Dendritic cell treated with granulocyte-macrophage colony-stimulating factor and Interleukin-4, amounts not matched to agents 40 ng/mL and 50 ng/mL, for 4 days (primary cell): ENCODE measurements around the gene SLC6A6.

Experiments
- H3K27ac Mint-ChIP-seq: one replicate; pipeline ENCODE4 v1.8.0; 2022; ENCODE audit warnings: mild to moderate bottlenecking, mixed read lengths
- H3K27me3 Mint-ChIP-seq: one replicate; pipeline ENCODE4 v1.8.0; 2022; ENCODE audit warnings: mild to moderate bottlenecking, mixed read lengths
- H3K36me3 Mint-ChIP-seq: one replicate; pipeline ENCODE4 v1.8.0; 2022; ENCODE audit warnings: low read depth, mixed read lengths
- H3K4me1 Mint-ChIP-seq: one replicate; pipeline ENCODE4 v1.8.0; 2022; ENCODE audit warnings: low read depth, mixed read lengths
- H3K4me3 Mint-ChIP-seq: one replicate; pipeline ENCODE4 v1.8.0; 2022; ENCODE audit warnings: mild to moderate bottlenecking, moderate library complexity, mixed read lengths
- H3K9me3 Mint-ChIP-seq: one replicate; pipeline ENCODE4 v1.8.0; 2022; ENCODE audit warnings: mixed read lengths
- intact Hi-C: fragments of 100-400 bp; cut with micrococcal nuclease; formaldehyde crosslinking; loops from one replicate; pipeline ENCODE4 v1.15.0; 2022

Gene SLC6A6

DNA sequence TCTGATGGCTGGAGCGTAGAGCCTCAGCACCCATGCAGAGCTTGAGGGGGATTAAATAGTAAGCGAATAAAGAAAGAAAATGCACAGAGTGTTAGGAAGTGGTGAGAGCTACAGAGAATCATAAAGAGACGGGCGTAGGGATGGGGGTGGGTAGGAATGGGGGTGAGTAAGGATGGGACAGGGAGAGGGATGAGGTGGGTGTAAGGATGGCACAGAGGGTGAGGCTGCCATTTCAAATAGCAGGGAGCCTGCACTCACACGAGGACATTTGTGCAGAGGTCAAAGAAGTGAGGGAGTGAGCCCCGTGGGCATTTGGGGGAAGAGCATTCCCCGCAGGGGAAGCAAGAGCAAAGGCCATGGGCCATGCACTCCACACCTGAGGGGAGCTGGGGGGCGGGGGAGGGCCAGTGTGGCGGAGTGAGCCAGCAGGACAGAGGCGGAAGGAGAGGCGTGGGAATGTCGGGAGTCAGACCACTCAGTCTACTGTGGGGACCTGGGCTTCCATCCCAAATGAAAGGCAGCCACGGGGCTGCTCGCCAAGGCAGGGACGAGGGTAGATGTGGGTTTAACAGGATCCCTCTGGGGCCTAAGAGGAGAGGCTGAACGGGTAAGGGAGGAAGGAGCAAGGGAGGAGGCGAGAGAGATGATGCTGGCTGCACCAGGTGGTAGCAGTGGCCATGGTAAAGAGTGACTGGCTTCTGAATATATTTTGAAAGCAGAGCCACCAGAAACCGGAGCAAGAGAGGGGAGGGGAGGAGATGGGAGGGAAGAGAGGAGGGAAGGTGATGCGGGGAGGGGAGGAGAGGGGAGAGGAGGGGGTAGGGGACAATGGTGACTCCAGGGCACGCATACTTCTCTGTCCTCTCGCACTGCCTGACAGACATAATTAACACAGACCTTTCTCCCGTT, 35.2 kb upstream of the SLC6A6 start:
- Mint-ChIP-seq H3K9me3 (no peaks in the 10 kb centered on the region), H3K27ac (peak overlapping the region; percentile 35)

DNA sequence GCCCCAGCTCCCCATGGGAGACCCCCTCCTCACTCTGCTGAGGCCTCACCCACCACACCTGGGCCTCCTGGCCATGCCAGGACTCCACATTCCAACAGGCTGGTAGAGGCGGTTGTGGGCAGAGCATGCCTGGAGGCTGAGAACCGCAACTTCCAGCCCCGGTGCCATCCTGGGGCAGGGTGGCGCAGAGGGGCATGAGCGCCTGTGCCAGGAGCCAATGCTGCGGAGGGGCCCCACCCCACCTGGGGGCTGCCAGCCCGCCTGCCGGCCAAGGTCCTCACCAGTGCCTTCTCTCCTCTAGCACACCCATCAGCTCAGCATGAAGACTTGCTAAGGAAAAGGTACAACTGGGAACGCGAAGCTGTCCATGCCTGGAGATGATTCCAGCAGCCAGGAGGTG, 34.3 kb upstream of the SLC6A6 start:
- H3K4me3 Mint-ChIP-seq: no peak overlapping the region
- peaks cover 26% of the 10 kb centered on the region for H3K27me3 Mint-ChIP-seq
- no peaks in the 10 kb centered on the region for H3K9me3 Mint-ChIP-seq
- intact Hi-C loops: no loop called here
- H3K27ac Mint-ChIP-seq: no peak overlapping the region
- H3K36me3 Mint-ChIP-seq: no peaks in the 10 kb centered on the region
- H3K4me1 Mint-ChIP-seq: peaks cover 80% of the 10 kb centered on the region

More for the DNA sequence above, 35.2 kb upstream of the SLC6A6 start:
- Mint-ChIP-seq H3K4me3 (no peak overlapping the region), H3K27me3 (peaks cover 30% of the 10 kb centered on the region), H3K36me3 (no peaks in the 10 kb centered on the region), H3K4me1 (peaks cover 70% of the 10 kb centered on the region)
- intact Hi-C loops: no loop called here

DNA sequence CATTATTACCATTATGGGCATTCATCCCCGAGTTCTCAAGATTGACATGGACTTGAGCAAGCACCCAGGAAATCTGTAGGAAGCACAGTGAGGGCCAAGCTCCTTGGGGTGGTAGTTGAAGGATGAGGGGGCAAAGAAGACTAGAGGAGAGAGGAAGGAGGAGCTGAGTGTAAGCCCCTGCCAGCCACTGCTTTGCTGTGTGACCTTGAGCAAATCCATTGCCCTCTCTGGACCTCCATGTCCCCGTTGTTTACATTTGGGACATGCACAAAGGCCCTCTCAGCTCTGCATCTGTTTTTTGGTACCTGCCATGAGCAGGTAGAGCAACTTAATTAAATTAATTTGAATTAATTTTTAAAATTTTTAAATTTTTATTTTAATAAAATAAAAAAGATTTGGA, 33.5 kb upstream of the SLC6A6 start:
- H3K27ac Mint-ChIP-seq: peak overlapping the region; percentile 61
- intact Hi-C loops: no loop called here
- peaks cover 24% of the 10 kb centered on the region for H3K27me3 Mint-ChIP-seq
- no peaks in the 10 kb centered on the region for H3K9me3 Mint-ChIP-seq
- H3K36me3 Mint-ChIP-seq: no peaks in the 10 kb centered on the region
- H3K4me3 Mint-ChIP-seq: no peak overlapping the region
- H3K4me1 Mint-ChIP-seq: peaks cover 80% of the 10 kb centered on the region

DNA sequence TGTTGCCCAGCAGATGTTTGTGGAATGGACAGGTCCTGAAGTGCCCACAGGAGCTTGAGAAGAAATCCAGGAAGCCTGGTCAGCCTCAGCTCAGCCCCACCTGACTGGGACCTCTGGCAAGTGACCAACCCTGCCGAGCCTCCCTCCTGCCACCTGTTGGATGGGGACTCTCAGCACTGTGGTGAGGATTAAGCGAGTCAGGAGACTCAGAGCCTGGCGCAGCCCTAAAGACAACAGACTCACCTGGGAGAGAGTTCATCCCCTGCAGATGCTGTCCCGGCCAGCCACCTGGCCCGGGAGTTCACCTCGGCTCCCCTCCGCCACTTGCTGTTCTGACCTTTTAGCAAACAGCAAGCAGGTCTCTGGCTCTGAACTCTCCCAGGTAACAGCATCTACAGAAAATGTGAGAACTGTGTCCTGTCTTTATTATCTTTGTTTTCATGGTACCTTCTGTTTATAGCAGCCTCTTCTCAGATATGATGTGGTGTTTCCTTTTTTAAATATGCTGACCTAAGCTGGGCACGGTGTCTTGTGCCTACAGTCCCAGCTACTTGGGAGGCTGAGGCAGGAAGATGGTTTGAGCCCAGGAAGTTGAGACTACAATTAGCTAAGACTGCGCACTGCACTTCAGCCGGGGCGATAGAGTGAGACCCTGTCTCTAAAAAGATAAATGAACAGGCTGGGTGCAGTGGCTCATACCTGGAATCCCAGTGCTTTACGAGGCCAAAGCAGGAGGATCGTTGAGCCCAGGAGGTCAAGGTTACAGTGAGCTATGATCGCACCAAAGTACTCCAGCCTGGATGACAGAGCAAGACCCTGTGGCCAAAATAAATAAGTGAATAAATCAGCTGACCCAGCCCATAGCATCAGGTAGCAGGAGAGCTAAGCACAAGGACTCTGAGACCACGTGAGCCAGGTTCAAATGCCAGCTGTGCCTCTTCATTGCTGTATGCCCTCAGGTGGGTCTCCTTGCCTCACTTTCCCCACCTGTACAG, 32.4 kb upstream of the SLC6A6 start:
- no peaks in the 10 kb centered on the region for H3K9me3 Mint-ChIP-seq
- intact Hi-C loops: no loop called here
- peaks cover 80% of the 10 kb centered on the region for H3K4me1 Mint-ChIP-seq
- H3K27me3 Mint-ChIP-seq: peaks cover 22% of the 10 kb centered on the region
- H3K36me3 Mint-ChIP-seq: no peaks in the 10 kb centered on the region
- no peak overlapping the region for H3K4me3 Mint-ChIP-seq
- peak overlapping the region; percentile 83 for H3K27ac Mint-ChIP-seq

DNA sequence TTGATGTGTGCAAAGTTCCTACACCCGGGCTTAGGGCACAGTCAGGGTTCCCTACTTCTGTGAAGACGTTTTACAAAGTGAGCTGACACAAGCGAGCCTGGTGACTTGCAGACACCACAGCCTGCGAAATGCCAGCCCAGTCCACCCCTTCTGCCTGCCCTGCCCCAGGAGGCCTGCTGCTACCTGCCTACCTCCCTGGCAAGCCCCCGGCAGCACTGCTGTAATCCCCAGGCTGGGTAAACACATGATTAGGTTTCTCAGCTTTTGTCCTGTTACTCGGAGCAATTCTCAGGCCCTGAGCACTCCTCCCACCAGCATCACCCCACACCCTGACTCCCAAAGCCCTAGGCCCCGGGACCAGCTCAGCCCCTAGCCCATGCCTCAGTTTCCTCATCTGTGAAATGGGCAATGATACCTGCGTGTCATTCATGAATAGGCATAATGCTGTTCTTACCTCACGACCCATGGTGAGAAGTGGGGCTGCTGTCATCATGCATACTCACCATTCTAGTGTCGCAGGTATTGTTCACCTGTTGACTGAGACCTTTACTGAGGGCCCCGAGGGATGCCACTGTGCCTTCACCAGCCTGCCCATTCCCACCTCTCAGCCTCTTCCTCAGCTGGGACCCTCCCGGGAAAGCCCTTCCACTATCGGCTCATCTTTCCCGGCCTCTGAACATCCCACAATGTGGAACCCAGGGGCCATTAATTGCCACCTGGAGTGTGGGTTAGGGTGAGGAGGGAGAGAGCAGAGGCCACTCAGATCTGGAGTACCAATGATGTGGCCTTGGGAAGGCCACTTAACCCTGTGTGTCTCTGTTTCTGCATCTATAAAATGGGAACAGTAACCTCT, 31.5 kb upstream of the SLC6A6 start:
- Mint-ChIP-seq H3K4me1 (peaks cover 79% of the 10 kb centered on the region), H3K9me3 (no peaks in the 10 kb centered on the region), H3K36me3 (no peaks in the 10 kb centered on the region), H3K27ac (peak overlapping the region; percentile 83), H3K27me3 (peaks cover 20% of the 10 kb centered on the region), H3K4me3 (no peak overlapping the region)
- intact Hi-C loops: no loop called here

DNA sequence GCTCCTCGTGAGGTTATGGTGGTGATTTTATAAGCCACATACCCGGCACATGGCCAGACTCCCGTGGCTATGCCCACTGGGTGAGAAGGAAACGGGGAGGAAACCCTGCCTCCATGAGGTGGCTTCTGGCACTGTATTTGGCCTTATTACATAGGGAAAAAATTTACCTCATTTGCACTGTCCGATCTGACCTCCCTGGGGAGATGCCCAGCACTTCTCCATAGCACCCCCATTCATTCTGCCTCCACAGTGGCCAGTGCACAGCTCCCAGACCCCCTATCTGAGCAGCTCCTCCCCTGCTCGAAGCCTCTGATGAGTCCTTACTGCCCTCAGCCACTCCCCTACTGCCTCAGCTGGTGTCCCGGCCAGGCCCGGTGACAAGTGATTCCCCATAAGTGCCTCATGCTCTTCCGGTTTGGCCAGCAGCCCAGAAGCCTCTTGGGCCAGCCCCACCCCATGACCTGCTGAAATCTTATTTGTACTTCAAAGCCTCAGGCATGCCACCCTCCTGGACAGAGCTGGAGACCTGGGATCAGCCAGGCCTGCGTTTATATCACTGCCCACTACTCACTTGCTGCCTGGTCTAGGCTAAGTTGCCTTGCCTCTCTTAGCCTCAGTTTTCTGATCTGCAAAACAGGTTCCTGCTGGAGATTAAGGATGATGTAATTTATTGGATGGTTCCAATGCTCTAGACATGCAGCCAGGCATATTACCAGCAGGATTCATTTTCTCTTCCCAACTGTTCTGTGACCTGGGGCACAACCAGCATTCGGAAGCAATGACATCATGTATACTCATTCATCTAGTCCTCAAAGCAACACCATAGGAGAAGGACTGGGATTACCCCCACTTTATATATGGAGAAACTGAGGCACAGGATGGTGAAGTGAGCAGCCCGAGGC, 30.6 kb upstream of the SLC6A6 start:
- Mint-ChIP-seq H3K36me3 (no peaks in the 10 kb centered on the region), H3K27ac (peak overlapping the region; percentile 83), H3K27me3 (peaks cover 13% of the 10 kb centered on the region), H3K4me3 (peak overlapping the region; percentile 18), H3K4me1 (peaks cover 76% of the 10 kb centered on the region), H3K9me3 (no peaks in the 10 kb centered on the region)
- intact Hi-C loops: no loop called here

DNA sequence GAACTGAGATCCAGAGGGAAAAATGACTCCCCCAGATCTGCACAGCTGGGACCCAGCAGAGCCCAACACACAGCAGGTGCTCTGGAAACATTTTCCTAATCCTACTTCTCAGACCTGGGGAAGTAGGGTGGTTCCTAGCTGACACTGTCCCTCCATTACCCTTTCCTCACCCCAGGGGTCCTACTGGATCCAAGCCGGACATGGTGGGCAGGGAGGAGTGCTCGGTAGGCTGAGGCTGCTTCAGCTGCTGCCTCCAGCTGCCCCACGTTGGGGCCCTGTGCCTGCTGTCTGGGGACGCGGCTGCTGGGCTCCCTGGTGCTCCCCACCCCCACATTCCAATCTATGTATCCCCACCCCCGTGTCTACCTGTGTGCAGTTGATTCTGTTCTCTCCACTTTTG, 29.8 kb upstream of the SLC6A6 start:
- H3K27me3 Mint-ChIP-seq: peaks cover 7% of the 10 kb centered on the region
- H3K27ac Mint-ChIP-seq: peak overlapping the region; percentile 83
- peaks cover 80% of the 10 kb centered on the region for H3K4me1 Mint-ChIP-seq
- peak overlapping the region; percentile 0 for H3K4me3 Mint-ChIP-seq
- H3K9me3 Mint-ChIP-seq: no peaks in the 10 kb centered on the region
- intact Hi-C loops: no loop called here
- H3K36me3 Mint-ChIP-seq: no peaks in the 10 kb centered on the region

DNA sequence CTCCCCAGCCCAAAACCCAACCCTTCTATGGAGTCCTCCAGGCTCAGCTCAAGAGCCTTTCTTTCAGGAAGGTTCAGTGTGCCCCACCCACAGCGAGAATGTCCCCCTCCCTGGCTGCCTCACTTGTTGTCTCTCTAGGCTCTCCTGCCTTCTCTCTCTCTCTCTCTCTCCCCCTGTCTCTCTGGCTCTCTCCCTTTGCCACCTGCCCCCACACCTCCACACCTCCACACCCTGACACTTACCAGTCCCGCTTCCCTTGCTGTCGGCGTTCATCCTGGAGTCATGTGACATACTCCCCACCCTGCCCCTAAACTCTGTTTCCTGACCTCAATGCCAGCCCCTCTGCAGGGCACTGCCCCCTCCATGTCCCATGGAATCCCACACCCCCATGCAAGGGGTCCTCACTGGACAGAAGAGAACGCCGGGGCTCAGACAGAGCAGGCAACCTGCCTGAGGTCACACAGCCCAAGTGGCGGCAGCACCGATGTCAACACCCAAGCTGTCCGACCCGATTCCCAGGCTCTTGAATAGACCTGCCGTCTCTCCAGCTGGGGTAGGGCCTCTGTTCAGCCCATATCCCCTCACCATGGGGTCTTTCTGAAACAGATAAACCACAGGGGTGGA, 28.5 kb upstream of the SLC6A6 start:
- Mint-ChIP-seq H3K36me3 (no peaks in the 10 kb centered on the region), H3K27me3 (no peaks in the 10 kb centered on the region), H3K4me1 (peaks cover 93% of the 10 kb centered on the region), H3K27ac (peak overlapping the region; percentile 49), H3K9me3 (no peaks in the 10 kb centered on the region), H3K4me3 (no peak overlapping the region)
- intact Hi-C loops: no loop called here

DNA sequence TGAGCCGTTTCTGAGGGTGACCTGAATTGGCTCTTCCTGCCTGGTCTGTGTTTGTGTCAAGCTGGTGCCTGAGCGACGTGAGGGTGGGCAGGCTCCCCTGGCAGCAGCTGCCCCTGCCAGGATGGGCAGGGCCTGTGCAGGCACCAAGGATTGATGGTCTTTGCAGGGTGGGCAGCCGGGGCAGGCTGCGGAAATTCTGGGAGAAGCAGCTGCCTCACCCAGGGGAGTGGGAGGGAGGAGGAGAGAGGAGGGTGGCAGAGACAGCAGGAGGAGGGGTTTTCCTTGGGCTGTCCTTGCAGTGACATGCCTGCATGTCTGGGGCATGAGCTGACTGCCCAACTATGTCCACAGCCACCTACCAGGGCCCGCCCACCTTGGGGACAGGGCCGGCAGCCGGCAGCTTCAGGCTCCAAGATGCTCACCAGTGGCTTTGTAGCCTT, 27.9 kb upstream of the SLC6A6 start:
- peak overlapping the region; percentile 49 for H3K27ac Mint-ChIP-seq
- H3K9me3 Mint-ChIP-seq: no peaks in the 10 kb centered on the region
- peaks cover 92% of the 10 kb centered on the region for H3K4me1 Mint-ChIP-seq
- H3K4me3 Mint-ChIP-seq: no peak overlapping the region
- intact Hi-C loops: no loop called here
- no peaks in the 10 kb centered on the region for H3K36me3 Mint-ChIP-seq
- no peaks in the 10 kb centered on the region for H3K27me3 Mint-ChIP-seq

DNA sequence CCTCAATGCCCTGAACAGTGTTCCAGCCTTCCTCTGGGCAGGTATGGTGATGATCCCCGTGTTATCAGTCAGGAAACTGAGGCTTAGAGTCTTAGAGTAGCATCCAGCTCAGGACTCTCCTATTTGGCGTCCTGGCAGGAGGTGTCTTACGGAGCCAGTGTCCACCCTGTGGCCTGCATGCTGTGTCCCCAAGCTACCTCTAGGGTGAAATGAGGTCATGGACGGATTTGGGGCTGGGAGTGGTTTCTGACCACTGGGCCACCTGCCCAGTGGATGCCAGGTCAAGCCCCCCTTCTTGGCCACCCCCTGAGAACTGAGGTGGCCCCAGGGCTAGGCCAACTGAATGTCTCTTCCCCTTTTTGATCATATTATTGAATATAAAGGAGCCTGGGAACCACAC, 27.2 kb upstream of the SLC6A6 start:
- Mint-ChIP-seq H3K4me1 (peaks cover 85% of the 10 kb centered on the region), H3K27ac (peak overlapping the region; percentile 49), H3K4me3 (no peak overlapping the region), H3K36me3 (no peaks in the 10 kb centered on the region), H3K27me3 (no peaks in the 10 kb centered on the region), H3K9me3 (no peaks in the 10 kb centered on the region)
- intact Hi-C loops: no loop called here

DNA sequence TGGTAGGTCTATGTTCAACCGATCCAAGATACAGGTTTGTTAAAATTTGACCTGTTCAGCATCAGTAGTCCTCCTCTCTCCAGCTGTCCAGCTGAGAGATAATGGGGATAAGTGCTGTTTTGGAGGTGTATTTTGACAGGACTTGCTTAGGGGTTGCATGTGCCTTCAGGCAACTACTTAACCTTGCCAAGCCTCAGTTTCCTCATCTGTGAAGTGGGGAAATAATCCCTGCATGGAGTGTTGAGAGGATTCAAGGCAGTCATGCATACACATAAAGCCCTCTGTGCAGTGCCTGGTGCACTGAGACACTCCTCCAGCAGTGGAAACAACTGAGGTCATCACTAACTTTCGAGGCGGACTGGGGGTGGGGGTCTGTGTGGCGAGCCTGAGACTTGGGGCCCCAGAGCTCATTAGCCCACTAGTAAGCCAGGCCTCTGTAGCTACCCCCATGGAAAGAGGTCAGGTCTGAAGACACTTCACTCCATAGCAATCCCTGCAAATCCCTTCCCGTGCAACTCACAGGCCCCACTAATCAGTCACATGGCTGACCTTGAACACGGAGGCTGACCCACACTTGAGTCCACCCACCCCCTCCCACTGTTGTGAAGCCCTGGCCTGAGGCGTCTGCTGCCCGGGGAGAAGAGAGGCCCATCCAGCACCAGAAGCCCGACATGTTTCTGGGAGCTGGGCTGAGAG, 25.9 kb upstream of the SLC6A6 start:
- no peak overlapping the region for H3K4me3 Mint-ChIP-seq
- peaks cover 72% of the 10 kb centered on the region for H3K4me1 Mint-ChIP-seq
- no peaks in the 10 kb centered on the region for H3K27me3 Mint-ChIP-seq
- peak overlapping the region; percentile 81 for H3K27ac Mint-ChIP-seq
- no peaks in the 10 kb centered on the region for H3K36me3 Mint-ChIP-seq
- intact Hi-C loops: no loop called here
- no peaks in the 10 kb centered on the region for H3K9me3 Mint-ChIP-seq
